HepG2 (cell line): ENCODE data around the gene MTHFD1L. TPM values are rescaled to one million over a fixed set of nuclear protein-coding genes. Genes with fewer than 3 reads are reported as not detected.

Source experiments
- HIC2 ChIP-seq: sonication (generic); formaldehyde crosslinking; IDR thresholded peaks from 2 replicates; pipeline ENCODE4 v1.9.0; 2022; ENCODE audit warnings: low read depth, missing genetic modification reagents
- MED1 ChIP-seq: sonication (generic); formaldehyde crosslinking; IDR thresholded peaks from 2 replicates; pipeline ENCODE4 v1.4.0; 2020; ENCODE audit warnings: missing genetic modification reagents
- SNAPC4 ChIP-seq: sonication (generic); formaldehyde crosslinking; IDR thresholded peaks from 2 replicates; pipeline ENCODE4 v1.4.0; 2020; ENCODE audit warnings: mild to moderate bottlenecking, missing genetic modification reagents
- SPEN ChIP-seq: sonication (generic); formaldehyde crosslinking; IDR thresholded peaks from 2 replicates; pipeline ENCODE4 v1.5.1; 2020; ENCODE audit warnings: low read depth, mild to moderate bottlenecking, missing genetic modification reagents
- SRY ChIP-seq: sonication (generic); formaldehyde crosslinking; IDR thresholded peaks from 2 replicates; pipeline ENCODE4 v1.8.0; 2022; ENCODE audit warnings: mild to moderate bottlenecking, missing genetic modification reagents
- TERF1 ChIP-seq: sonication (generic); formaldehyde crosslinking; IDR thresholded peaks from 2 replicates; pipeline ENCODE4 v1.8.0; 2022; ENCODE audit warnings: mild to moderate bottlenecking, missing genetic modification reagents, moderate library complexity
- ZNF362 ChIP-seq: sonication (generic); formaldehyde crosslinking; IDR thresholded peaks from 2 replicates; pipeline ENCODE4 v1.4.0; 2020; ENCODE audit warnings: missing genetic modification reagents, mild to moderate bottlenecking, borderline replicate concordance
- ZNF549 ChIP-seq: sonication (generic); formaldehyde crosslinking; IDR thresholded peaks from 2 replicates; pipeline ENCODE4 v1.5.0; 2020; ENCODE audit warnings: missing genetic modification reagents
- polyA plus RNA-seq, 8 experiments: library from polyadenylated mRNA; depleted of rRNA in 3 of 8; stranded (reverse) in 7 of 8; unstranded in 1 of 8; fragments of >200 nt; fragmentation: Illumina TruSeq in 4 of 8; extraction: Trizol in 4 of 8; gene quantifications; 2 replicates each; pipeline versions ENCODE4 v1.2.1 to v1.2.3, GENCODE V29; 2011 to 2016; ENCODE audit warnings: low read depth in 4 of 8, missing spikeins in 1 of 8, mixed read lengths in 1 of 8; ENCODE audit not compliant: insufficient read depth in 1 of 8
- total RNA-seq, 5 experiments: library from RNA; depleted of rRNA; stranded (reverse); fragments of >200 nt; fragmentation: Illumina TruSeq; extraction: Trizol; gene quantifications; 2 replicates each; pipeline ENCODE4 v1.2.3, GENCODE V29; 2016; ENCODE audit warnings: low read depth in 1 of 5
- TF ChIP-seq, protein P1 (sequence below): IDR thresholded peaks from 2 replicates; pipeline ENCODE4 v1.6.1; 2016; ENCODE audit warnings: low read depth

The MTHFD1L gene
- total and polyA plus RNA-seq, 2 of the 13 experiments (the other 11 are each of a cell fraction or from before 2014, with no cell fraction given), result 24.0 to 39.6 TPM

DNA sequence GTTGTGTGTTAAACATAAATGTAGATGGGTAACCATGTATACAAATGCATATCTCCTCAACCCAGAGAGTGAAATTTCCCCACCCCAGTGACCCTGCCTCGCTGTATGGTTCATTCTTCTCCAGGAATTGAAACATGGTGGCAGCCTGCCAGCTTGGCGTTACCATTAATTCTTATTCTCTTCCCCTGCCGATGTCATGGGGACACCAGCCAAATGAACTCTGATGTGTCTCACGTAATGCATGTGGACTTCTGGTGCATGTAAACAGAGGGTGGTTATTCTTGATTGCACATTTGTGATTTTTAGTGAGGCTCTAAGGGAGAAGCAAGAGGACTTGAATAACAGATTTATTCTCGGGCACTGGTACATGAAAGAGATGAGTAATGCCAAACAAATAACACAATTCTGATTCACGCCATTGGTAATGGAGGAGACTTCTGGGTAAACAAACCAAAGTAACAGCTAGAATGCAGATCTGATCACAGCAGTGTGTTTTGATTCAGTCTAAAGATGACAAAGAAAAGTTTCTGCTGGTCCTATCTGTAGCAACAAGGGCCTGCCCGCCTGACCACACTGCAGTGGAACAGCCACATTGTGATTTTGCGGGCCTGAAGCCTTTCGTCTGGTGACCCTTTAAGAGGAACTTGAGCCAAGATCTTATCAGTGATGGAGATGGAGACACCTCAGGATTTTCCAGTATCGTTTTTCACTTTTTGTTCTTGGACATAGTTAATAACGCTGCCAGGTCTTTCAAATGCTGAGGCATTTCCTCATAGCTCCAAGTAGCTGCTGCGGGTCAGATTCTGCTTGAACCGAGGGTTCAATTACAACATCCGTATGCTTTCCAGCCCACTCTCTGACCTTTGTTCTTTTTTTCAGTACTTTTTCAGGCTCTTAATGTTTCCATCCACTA is 202.4 kb downstream of the MTHFD1L start (continued):
- no peak for TF ChIP-seq TERF1 (CRISPR knock-in tag)
- peak; percentile 94 for TF ChIP-seq MED1 (CRISPR knock-in tag)
- no peak for TF ChIP-seq ZNF549 (CRISPR knock-in tag)
- TF ChIP-seq, protein P1, sequence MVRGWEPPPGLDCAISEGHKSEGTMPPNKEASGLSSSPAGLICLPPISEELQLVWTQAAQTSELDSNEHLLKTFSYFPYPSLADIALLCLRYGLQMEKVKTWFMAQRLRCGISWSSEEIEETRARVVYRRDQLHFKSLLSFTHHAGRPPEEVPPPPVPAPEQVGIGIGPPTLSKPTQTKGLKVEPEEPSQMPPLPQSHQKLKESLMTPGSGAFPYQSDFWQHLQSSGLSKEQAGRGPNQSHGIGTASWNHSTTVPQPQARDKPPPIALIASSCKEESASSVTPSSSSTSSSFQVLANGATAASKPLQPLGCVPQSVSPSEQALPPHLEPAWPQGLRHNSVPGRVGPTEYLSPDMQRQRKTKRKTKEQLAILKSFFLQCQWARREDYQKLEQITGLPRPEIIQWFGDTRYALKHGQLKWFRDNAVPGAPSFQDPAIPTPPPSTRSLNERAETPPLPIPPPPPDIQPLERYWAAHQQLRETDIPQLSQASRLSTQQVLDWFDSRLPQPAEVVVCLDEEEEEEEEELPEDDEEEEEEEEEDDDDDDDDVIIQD (CRISPR knock-in tag), result peak; percentile 96
- TF ChIP-seq SPEN (CRISPR knock-in tag), result 0 out of 2 replicates have a peak, but pooled peaks have one; percentile 38
- no peak for TF ChIP-seq SRY (CRISPR knock-in tag)
- TF ChIP-seq HIC2, result 0 out of 2 replicates have a peak, but pooled peaks have one; percentile 52
- TF ChIP-seq ZNF362 (CRISPR knock-in tag), result no peak; the same call in 1 of the 2 replicates
- TF ChIP-seq SNAPC4 (CRISPR knock-in tag), result no peak
